Endodermal cell (in vitro differentiated cells): Measurements from ENCODE around the gene NCKAP5. TPM values are rescaled to one million over a fixed set of nuclear protein-coding genes. Genes with fewer than 3 reads are reported as not detected.

ENCODE experiments used
- DNase-seq: peaks from one replicate; pipeline ENCODE4 v3.0.0-alpha.2; 2017
- H3K27ac ChIP-seq: 2 replicates; pipeline ENCODE4 v1.5.1; 2013; ENCODE audit warnings: mild to moderate bottlenecking, low read depth, low read length, moderate library complexity
- H3K27me3 ChIP-seq: 2 replicates; pipeline ENCODE4 v1.6.1; 2013; ENCODE audit warnings: mild to moderate bottlenecking, low read length, moderate library complexity; ENCODE audit not compliant: insufficient read depth, control insufficient read depth, poor library complexity, severe bottlenecking
- H3K36me3 ChIP-seq: 2 replicates; pipeline ENCODE4 v1.7.0; 2013; ENCODE audit warnings: mild to moderate bottlenecking, low read length, moderate library complexity; ENCODE audit not compliant: control insufficient read depth, insufficient read depth
- H3K4me1 ChIP-seq: one replicate; pipeline ENCODE4 v1.7.0; 2013; ENCODE audit warnings: low read length; ENCODE audit not compliant: control insufficient read depth, insufficient read depth
- H3K4me3 ChIP-seq: 2 replicates; pipeline ENCODE4 v1.5.1; 2013; ENCODE audit warnings: mild to moderate bottlenecking, low read length, moderate library complexity
- H3K9ac ChIP-seq: 2 replicates; pipeline ENCODE4 v1.6.1; 2013; ENCODE audit warnings: mild to moderate bottlenecking, low read length, moderate library complexity; ENCODE audit not compliant: poor library complexity, severe bottlenecking; ENCODE audit errors: extremely low read depth
- H3K9me3 ChIP-seq: 2 replicates; pipeline ENCODE4 v1.6.1; 2013; ENCODE audit warnings: mild to moderate bottlenecking, low read length, moderate library complexity; ENCODE audit not compliant: control insufficient read depth
- H3K27ac Mint-ChIP-seq: 2 replicates; pipeline ENCODE4 v1.8.0; 2020; ENCODE audit warnings: mixed read lengths
- H3K27me3 Mint-ChIP-seq: 2 replicates; pipeline ENCODE4 v1.8.0; 2021; ENCODE audit warnings: mild to moderate bottlenecking, mixed read lengths; ENCODE audit not compliant: insufficient read depth
- H3K36me3 Mint-ChIP-seq: 2 replicates; pipeline ENCODE4 v1.8.0; 2020; ENCODE audit warnings: low read depth, mixed read lengths
- H3K4me1 Mint-ChIP-seq: 2 replicates; pipeline ENCODE4 v1.8.0; 2020; ENCODE audit warnings: mixed read lengths
- H3K4me3 Mint-ChIP-seq: 2 replicates; pipeline ENCODE4 v1.8.0; 2020; ENCODE audit warnings: mild to moderate bottlenecking, moderate library complexity, mixed read lengths
- H3K9me3 Mint-ChIP-seq: 2 replicates; pipeline ENCODE4 v1.8.0; 2020; ENCODE audit warnings: mild to moderate bottlenecking, mixed read lengths
- CTCF ChIP-seq: fragments of 200-600 bp; sonication (generic); conservative IDR thresholded peaks from 2 replicates; pipeline ENCODE4 v1.5.0; 2021; ENCODE audit warnings: antibody characterized with exemption, mild to moderate bottlenecking
- whole genome bisulfite sequencing, 2 experiments: methylation state at CpG; one replicate each; pipeline versions ENCODE4 v1.1.5 to v1.1.7; 2013; ENCODE audit warnings: missing lambda C conversion rate in 2 of 2, mixed read lengths in 1 of 2; ENCODE audit not compliant: insufficient coverage in 1 of 2, insufficient read length in 1 of 2; 5-methylcytosine and 5-hydroxymethylcytosine counted together
- total RNA-seq, 2 donors: library from RNA; stranded (reverse); fragmentation: NEBNext Ultra II Directional in 1 of 2; extraction: Animal tissue kit (Norgen Biotek cat#: 25700) in 1 of 2; gene quantifications; 2 replicates in 1 of 2; 3 replicates in 1 of 2; pipeline ENCODE4 v1.2.1, GENCODE V29; 2021

NCKAP5 gene
- total RNA-seq, 2 donors from 2014 or later = 0.58 to 0.92 TPM

GRCh38 chr2:133122529-133122928 is 445.7 kb downstream of the NCKAP5 start:
- Histone ChIP-seq H3K4me3 (no peak overlapping the region), H3K27me3 (no peaks in the 10 kb centered on the region), H3K4me1 (no peaks in the 10 kb centered on the region), H3K27ac (no peak overlapping the region), H3K36me3 (no peaks in the 10 kb centered on the region), H3K9me3 (no peaks in the 10 kb centered on the region), H3K9ac (no peak overlapping the region)
- Mint-ChIP-seq H3K9me3 (no peaks in the 10 kb centered on the region), H3K27ac (no peak overlapping the region), H3K4me3 (no peak overlapping the region), H3K27me3 (no peaks in the 10 kb centered on the region), H3K36me3 (no peaks in the 10 kb centered on the region), H3K4me1 (no peaks in the 10 kb centered on the region)
- whole genome bisulfite sequencing, 2 experiments = 80 to 84% methylated on average over 1 of the region's 1 CpG
- no peak for TF ChIP-seq CTCF
- DNase-seq = no peak

GRCh38 chr2:133120310-133120709 is 448.0 kb downstream of the NCKAP5 start:
- TF ChIP-seq CTCF = no peak
- Histone ChIP-seq H3K9ac (no peak overlapping the region), H3K36me3 (no peaks in the 10 kb centered on the region), H3K27ac (no peak overlapping the region), H3K27me3 (no peaks in the 10 kb centered on the region), H3K4me3 (no peak overlapping the region), H3K9me3 (no peaks in the 10 kb centered on the region), H3K4me1 (no peaks in the 10 kb centered on the region)
- Mint-ChIP-seq H3K36me3 (no peaks in the 10 kb centered on the region), H3K9me3 (no peaks in the 10 kb centered on the region), H3K4me3 (no peak overlapping the region), H3K27me3 (no peaks in the 10 kb centered on the region), H3K27ac (no peak overlapping the region), H3K4me1 (no peaks in the 10 kb centered on the region)
- no peak for DNase-seq
- 80 to 83% methylated on average over 1 of the region's 1 CpG for WGBS, 2 experiments

- TF ChIP-seq CTCF = no peak
- WGBS, 2 experiments = 88 to 96% methylated on average over 2 to 3 of the region's 4 CpGs
Observed at GRCh38 chr2:133110201-133110600, 458.1 kb downstream of the NCKAP5 start.

More at GRCh38 chr2:133110201-133110600, 458.1 kb downstream of the NCKAP5 start:
- no peak for DNase-seq
- Mint-ChIP-seq H3K9me3 (no peaks in the 10 kb centered on the region), H3K36me3 (no peaks in the 10 kb centered on the region), H3K27me3 (no peaks in the 10 kb centered on the region), H3K4me3 (no peak overlapping the region), H3K27ac (no peak overlapping the region), H3K4me1 (peaks cover 6% of the 10 kb centered on the region)
- no peaks in the 10 kb centered on the region for H3K27me3 ChIP-seq
- H3K4me1 ChIP-seq = no peaks in the 10 kb centered on the region
- no peak overlapping the region for H3K27ac ChIP-seq
- no peaks in the 10 kb centered on the region for H3K36me3 ChIP-seq
- no peak overlapping the region for H3K9ac ChIP-seq
- H3K4me3 ChIP-seq = no peak overlapping the region
- H3K9me3 ChIP-seq = no peaks in the 10 kb centered on the region
